Activated T-cell treated with anti-CD3 and anti-CD28 coated beads, Interleukin-2, amount 50 U/mL, for 72 hours (primary cell): ENCODE measurements around the gene SNTB2. TPM values are rescaled to one million over a fixed set of nuclear protein-coding genes. Genes with fewer than 3 reads are reported as not detected.
A peak's percentile ranks its signal among the peaks of the same experiment; 100 is the strongest.

ENCODE experiments used
- ATAC-seq, 2 donors: fragments of 150-1000 bp; cut with Tn5 transposase; replicated peaks in 1 of 2; 2 replicates each; pipeline ENCODE4 v1.10.0; 2021; ENCODE audit warnings: moderate library complexity in 2 of 2, mild to moderate bottlenecking in 1 of 2
- DNase-seq, 2 donors: peaks; one replicate each; pipeline ENCODE4 v3.0.0; 2021 to 2022; ENCODE audit warnings: mixed read lengths in 1 of 2
- H3K27ac Mint-ChIP-seq: one replicate; pipeline ENCODE4 v1.8.0; 2022; ENCODE audit warnings: mild to moderate bottlenecking, moderate library complexity, mixed read lengths
- H3K27me3 Mint-ChIP-seq: one replicate; pipeline ENCODE4 v1.8.0; 2022; ENCODE audit warnings: low read depth, mixed read lengths
- H3K36me3 Mint-ChIP-seq, 2 donors: one replicate each; pipeline ENCODE4 v1.8.0; 2022; ENCODE audit warnings: mixed read lengths in 2 of 2, mild to moderate bottlenecking in 1 of 2; ENCODE audit not compliant: insufficient read depth in 2 of 2
- H3K4me1 Mint-ChIP-seq: one replicate; pipeline ENCODE4 v1.8.0; 2022; ENCODE audit warnings: low read depth, mixed read lengths
- H3K4me3 Mint-ChIP-seq, 2 donors: one replicate each; pipeline ENCODE4 v1.8.0; 2022; ENCODE audit warnings: mild to moderate bottlenecking in 2 of 2, mixed read lengths in 2 of 2, moderate library complexity in 2 of 2
- H3K9me3 Mint-ChIP-seq, 2 donors: one replicate each; pipeline ENCODE4 v1.8.0; 2022; ENCODE audit warnings: mixed read lengths in 2 of 2
- total RNA-seq, 2 donors: library from RNA; stranded (reverse); gene quantifications; one replicate each; pipeline ENCODE4 v1.2.3, GENCODE V29; 2022

The SNTB2 gene
- total RNA-seq, 2 donors from 2014 or later, result 21.1 to 21.9 TPM

GRCh38 chr16:69313469-69313868 lies 126.5 kb downstream of the SNTB2 start:
- Mint-ChIP-seq H3K4me1 (peaks cover 29% of the 10 kb centered on the region), H3K36me3 (peaks cover 2 to 16% of the 10 kb centered on the region in 2 donors), H3K27ac (peak overlapping the region; percentile 79), H3K4me3 (peak overlapping the region; percentile 71 to 74), H3K27me3 (no peaks in the 10 kb centered on the region), H3K9me3 (no peaks in the 10 kb centered on the region)
- DNase-seq (no peak), ATAC-seq (no peak)

GRCh38 chr16:69314534-69314933 lies 127.6 kb downstream of the SNTB2 start:
- no peak for DNase-seq
- no peak overlapping the region for H3K27ac Mint-ChIP-seq
- H3K9me3 Mint-ChIP-seq, result no peaks in the 10 kb centered on the region
- H3K4me1 Mint-ChIP-seq, result peaks cover 29% of the 10 kb centered on the region
- no peak overlapping the region for H3K4me3 Mint-ChIP-seq
- ATAC-seq, result no peak
- H3K36me3 Mint-ChIP-seq, result peaks cover 3 to 19% of the 10 kb centered on the region in 2 donors
- H3K27me3 Mint-ChIP-seq, result no peaks in the 10 kb centered on the region

GRCh38 chr16:69315486-69316311 lies 128.7 kb downstream of the SNTB2 start:
- no peak overlapping the region for H3K27ac Mint-ChIP-seq
- no peak for ATAC-seq
- no peak overlapping the region for H3K4me3 Mint-ChIP-seq
- H3K4me1 Mint-ChIP-seq, result peaks cover 24% of the 10 kb centered on the region
- no peaks in the 10 kb centered on the region for H3K9me3 Mint-ChIP-seq
- H3K27me3 Mint-ChIP-seq, result no peaks in the 10 kb centered on the region
- no peak for DNase-seq
- peaks cover 5 to 20% of the 10 kb centered on the region in 2 donors for H3K36me3 Mint-ChIP-seq

GRCh38 chr16:69316595-69317034 lies 129.7 kb downstream of the SNTB2 start:
- Mint-ChIP-seq H3K4me1 (peaks cover 25% of the 10 kb centered on the region), H3K9me3 (no peaks in the 10 kb centered on the region), H3K27me3 (no peaks in the 10 kb centered on the region), H3K27ac (no peak overlapping the region), H3K36me3 (peaks cover 6 to 24% of the 10 kb centered on the region in 2 donors), H3K4me3 (no peak overlapping the region)
- ATAC-seq, result no peak
- no peak for DNase-seq

- Mint-ChIP-seq H3K27me3 (no peaks in the 10 kb centered on the region), H3K27ac (no peak overlapping the region), H3K9me3 (no peaks in the 10 kb centered on the region), H3K36me3 (peaks cover 7 to 23% of the 10 kb centered on the region in 2 donors), H3K4me1 (peaks cover 23% of the 10 kb centered on the region), H3K4me3 (no peak overlapping the region)
- ATAC-seq (no peak), DNase-seq (no peak)
Observed at GRCh38 chr16:69318177-69318910, 131.4 kb downstream of the SNTB2 start.

GRCh38 chr16:69318911-69319289 lies 131.9 kb downstream of the SNTB2 start:
- Mint-ChIP-seq H3K4me1 (peaks cover 18% of the 10 kb centered on the region), H3K27ac (no peak overlapping the region), H3K36me3 (peaks cover 5 to 20% of the 10 kb centered on the region in 2 donors), H3K27me3 (no peaks in the 10 kb centered on the region), H3K4me3 (no peak overlapping the region), H3K9me3 (no peaks in the 10 kb centered on the region)
- DNase-seq (no peak), ATAC-seq (no peak)

- no peak for ATAC-seq
Observed at GRCh38 chr16:69319381-69319780, 132.4 kb downstream of the SNTB2 start.

GRCh38 chr16:69319826-69320739 lies 133.1 kb downstream of the SNTB2 start:
- no peaks in the 10 kb centered on the region for H3K9me3 Mint-ChIP-seq
- H3K4me3 Mint-ChIP-seq, result no peak overlapping the region
- no peak overlapping the region for H3K27ac Mint-ChIP-seq

More at GRCh38 chr16:69319381-69319780, 132.4 kb downstream of the SNTB2 start:
- peaks cover 21% of the 10 kb centered on the region for H3K4me1 Mint-ChIP-seq
- peaks cover 5 to 16% of the 10 kb centered on the region in 2 donors for H3K36me3 Mint-ChIP-seq
- no peaks in the 10 kb centered on the region for H3K9me3 Mint-ChIP-seq
- no peak overlapping the region for H3K27ac Mint-ChIP-seq
- no peaks in the 10 kb centered on the region for H3K27me3 Mint-ChIP-seq
- H3K4me3 Mint-ChIP-seq, result no peak overlapping the region
- DNase-seq, result no peak

GRCh38 chr16:69320740-69321073 lies 133.7 kb downstream of the SNTB2 start:
- DNase-seq (no peak), ATAC-seq (no peak)
- Mint-ChIP-seq H3K4me1 (peaks cover 29% of the 10 kb centered on the region), H3K36me3 (peaks cover 5 to 19% of the 10 kb centered on the region in 2 donors), H3K27ac (no peak overlapping the region), H3K9me3 (no peaks in the 10 kb centered on the region), H3K4me3 (no peak overlapping the region), H3K27me3 (no peaks in the 10 kb centered on the region)

More at GRCh38 chr16:69319826-69320739, 133.1 kb downstream of the SNTB2 start:
- no peak for DNase-seq
- ATAC-seq, result no peak
- H3K27me3 Mint-ChIP-seq, result no peaks in the 10 kb centered on the region
- peaks cover 5 to 16% of the 10 kb centered on the region in 2 donors for H3K36me3 Mint-ChIP-seq
- peaks cover 23% of the 10 kb centered on the region for H3K4me1 Mint-ChIP-seq

GRCh38 chr16:69321080-69321479 lies 134.1 kb downstream of the SNTB2 start:
- H3K36me3 Mint-ChIP-seq, result peaks cover 5 to 19% of the 10 kb centered on the region in 2 donors
- H3K4me1 Mint-ChIP-seq, result peaks cover 33% of the 10 kb centered on the region
- no peak overlapping the region for H3K4me3 Mint-ChIP-seq
- ATAC-seq, result no peak
- DNase-seq, result no peak
- H3K27ac Mint-ChIP-seq, result no peak overlapping the region
- no peaks in the 10 kb centered on the region for H3K27me3 Mint-ChIP-seq
- H3K9me3 Mint-ChIP-seq, result no peaks in the 10 kb centered on the region

GRCh38 chr16:69322343-69322742 lies 135.4 kb downstream of the SNTB2 start:
- DNase-seq (no peak), ATAC-seq (no peak)
- Mint-ChIP-seq H3K4me1 (peaks cover 45% of the 10 kb centered on the region), H3K27me3 (no peaks in the 10 kb centered on the region), H3K27ac (no peak overlapping the region), H3K4me3 (no peak overlapping the region), H3K9me3 (no peaks in the 10 kb centered on the region), H3K36me3 (peaks cover 8 to 22% of the 10 kb centered on the region in 2 donors)

- DNase-seq, result no peak
- H3K4me3 Mint-ChIP-seq, result no peak overlapping the region
- no peak overlapping the region for H3K27ac Mint-ChIP-seq
- peaks cover 54% of the 10 kb centered on the region for H3K4me1 Mint-ChIP-seq
- H3K9me3 Mint-ChIP-seq, result no peaks in the 10 kb centered on the region
- no peak for ATAC-seq
- peaks cover 9 to 21% of the 10 kb centered on the region in 2 donors for H3K36me3 Mint-ChIP-seq
- H3K27me3 Mint-ChIP-seq, result no peaks in the 10 kb centered on the region
Observed at GRCh38 chr16:69323415-69323814, 136.5 kb downstream of the SNTB2 start.
